ENCODE results near the gene NSFL1C. TPM values are rescaled to one million over a fixed set of nuclear protein-coding genes. Genes with fewer than 3 reads are reported as not detected.
A peak's percentile ranks its signal among the peaks of the same experiment; 100 is the strongest.

Gene NSFL1C
- total RNA-seq, 1 experiment from 2014 or later: 151 TPM

- Histone ChIP-seq H3K4me1 (ENCODE audit: control insufficient read depth, insufficient read depth, low read length) (peaks cover 32% of the 10 kb centered on the region), H3K4me3 (ENCODE audit: low read depth in 2 of 2, low read length in 2 of 2) (no peak overlapping the region), H3K36me3 (ENCODE audit: control insufficient read depth, insufficient read depth, low read length) (no peaks in the 10 kb centered on the region), H3K27ac (ENCODE audit: low read length) (peak overlapping the region; percentile 78), H3K9me3 (ENCODE audit: control insufficient read depth, insufficient read depth, low read depth, low read length) (peaks cover 13% of the 10 kb centered on the region; the same call in 1 of the 2 replicates), H3K27me3 (ENCODE audit: control insufficient read depth, insufficient read depth, low read length) (no peaks in the 10 kb centered on the region)
- ATAC-seq (no peak; the same call in 1 of the 2 replicates), DNase-seq (ENCODE audit: low read depth, low spot score) (no peak)
- TF ChIP-seq, protein P1, sequence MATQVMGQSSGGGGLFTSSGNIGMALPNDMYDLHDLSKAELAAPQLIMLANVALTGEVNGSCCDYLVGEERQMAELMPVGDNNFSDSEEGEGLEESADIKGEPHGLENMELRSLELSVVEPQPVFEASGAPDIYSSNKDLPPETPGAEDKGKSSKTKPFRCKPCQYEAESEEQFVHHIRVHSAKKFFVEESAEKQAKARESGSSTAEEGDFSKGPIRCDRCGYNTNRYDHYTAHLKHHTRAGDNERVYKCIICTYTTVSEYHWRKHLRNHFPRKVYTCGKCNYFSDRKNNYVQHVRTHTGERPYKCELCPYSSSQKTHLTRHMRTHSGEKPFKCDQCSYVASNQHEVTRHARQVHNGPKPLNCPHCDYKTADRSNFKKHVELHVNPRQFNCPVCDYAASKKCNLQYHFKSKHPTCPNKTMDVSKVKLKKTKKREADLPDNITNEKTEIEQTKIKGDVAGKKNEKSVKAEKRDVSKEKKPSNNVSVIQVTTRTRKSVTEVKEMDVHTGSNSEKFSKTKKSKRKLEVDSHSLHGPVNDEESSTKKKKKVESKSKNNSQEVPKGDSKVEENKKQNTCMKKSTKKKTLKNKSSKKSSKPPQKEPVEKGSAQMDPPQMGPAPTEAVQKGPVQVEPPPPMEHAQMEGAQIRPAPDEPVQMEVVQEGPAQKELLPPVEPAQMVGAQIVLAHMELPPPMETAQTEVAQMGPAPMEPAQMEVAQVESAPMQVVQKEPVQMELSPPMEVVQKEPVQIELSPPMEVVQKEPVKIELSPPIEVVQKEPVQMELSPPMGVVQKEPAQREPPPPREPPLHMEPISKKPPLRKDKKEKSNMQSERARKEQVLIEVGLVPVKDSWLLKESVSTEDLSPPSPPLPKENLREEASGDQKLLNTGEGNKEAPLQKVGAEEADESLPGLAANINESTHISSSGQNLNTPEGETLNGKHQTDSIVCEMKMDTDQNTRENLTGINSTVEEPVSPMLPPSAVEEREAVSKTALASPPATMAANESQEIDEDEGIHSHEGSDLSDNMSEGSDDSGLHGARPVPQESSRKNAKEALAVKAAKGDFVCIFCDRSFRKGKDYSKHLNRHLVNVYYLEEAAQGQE (IDR thresholded peaks at IDR 0.05; ENCODE audit: insufficient read depth in 1 of 2, low read depth in 2 of 2, low read length in 1 of 2): no peak
- TF ChIP-seq, protein P2, sequence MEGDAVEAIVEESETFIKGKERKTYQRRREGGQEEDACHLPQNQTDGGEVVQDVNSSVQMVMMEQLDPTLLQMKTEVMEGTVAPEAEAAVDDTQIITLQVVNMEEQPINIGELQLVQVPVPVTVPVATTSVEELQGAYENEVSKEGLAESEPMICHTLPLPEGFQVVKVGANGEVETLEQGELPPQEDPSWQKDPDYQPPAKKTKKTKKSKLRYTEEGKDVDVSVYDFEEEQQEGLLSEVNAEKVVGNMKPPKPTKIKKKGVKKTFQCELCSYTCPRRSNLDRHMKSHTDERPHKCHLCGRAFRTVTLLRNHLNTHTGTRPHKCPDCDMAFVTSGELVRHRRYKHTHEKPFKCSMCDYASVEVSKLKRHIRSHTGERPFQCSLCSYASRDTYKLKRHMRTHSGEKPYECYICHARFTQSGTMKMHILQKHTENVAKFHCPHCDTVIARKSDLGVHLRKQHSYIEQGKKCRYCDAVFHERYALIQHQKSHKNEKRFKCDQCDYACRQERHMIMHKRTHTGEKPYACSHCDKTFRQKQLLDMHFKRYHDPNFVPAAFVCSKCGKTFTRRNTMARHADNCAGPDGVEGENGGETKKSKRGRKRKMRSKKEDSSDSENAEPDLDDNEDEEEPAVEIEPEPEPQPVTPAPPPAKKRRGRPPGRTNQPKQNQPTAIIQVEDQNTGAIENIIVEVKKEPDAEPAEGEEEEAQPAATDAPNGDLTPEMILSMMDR (IDR thresholded peaks at IDR 0.05): 0 out of 2 replicates have a peak, but pooled peaks have one; percentile 19
- in situ Hi-C loops (cut with HindIII; ENCODE audit: low pct_unique_long_range_greater_than_20kb, low sequenced_read_pairs): no loop called here
- ChIA-PET POLR2A (no interaction called here), CTCF (no interaction called here)
- intact Hi-C loops (cut with micrococcal nuclease; ENCODE audit: unreplicated experiment): no loop called here
- BruUV-seq (replicated peaks): no TSS peak
These were observed 43.0 kb downstream of the NSFL1C start for GRCh38 chr20:1423625-1424106.

DNA sequence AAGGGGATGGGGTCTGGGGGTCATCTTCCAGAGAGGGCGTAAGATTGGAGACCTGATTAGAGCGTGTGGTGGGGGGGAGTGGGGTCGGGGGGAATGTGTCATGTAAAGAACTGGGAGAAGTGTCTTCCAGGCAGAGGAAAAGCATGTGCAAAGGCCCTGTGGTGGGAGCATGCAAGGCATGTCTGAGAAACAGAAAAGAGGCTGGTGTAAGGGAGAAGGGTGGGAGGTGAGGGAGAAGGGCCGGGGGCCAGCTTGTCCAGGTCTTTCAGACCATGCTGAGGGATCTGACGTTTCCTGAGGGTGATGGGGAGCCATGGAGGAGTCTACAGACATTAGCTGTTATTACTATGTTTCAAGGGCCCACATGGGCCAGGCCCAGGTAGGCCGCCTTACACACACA is 43.4 kb downstream of the NSFL1C start:
- BruUV-seq (replicated peaks): no TSS peak
- Histone ChIP-seq H3K4me3 (ENCODE audit: low read depth in 2 of 2, low read length in 2 of 2) (no peak overlapping the region), H3K36me3 (ENCODE audit: control insufficient read depth, insufficient read depth, low read length) (no peaks in the 10 kb centered on the region), H3K27me3 (ENCODE audit: control insufficient read depth, insufficient read depth, low read length) (no peaks in the 10 kb centered on the region), H3K9me3 (ENCODE audit: control insufficient read depth, insufficient read depth, low read depth, low read length) (peaks cover 17% of the 10 kb centered on the region; the same call in 1 of the 2 replicates), H3K4me1 (ENCODE audit: control insufficient read depth, insufficient read depth, low read length) (peaks cover 31% of the 10 kb centered on the region), H3K27ac (ENCODE audit: low read length) (peak overlapping the region; percentile 78)
- ChIA-PET CTCF (no interaction called here), POLR2A (no interaction called here)
- DNase-seq (ENCODE audit: low read depth, low spot score): no peak
- intact Hi-C loops (cut with micrococcal nuclease; ENCODE audit: unreplicated experiment): no loop called here
- in situ Hi-C loops (cut with HindIII; ENCODE audit: low pct_unique_long_range_greater_than_20kb, low sequenced_read_pairs): no loop called here
- ATAC-seq: no peak
- TF ChIP-seq TCF7L2 (IDR thresholded peaks at IDR 0.05; ENCODE audit: low read depth, low read length): no peak
- TF ChIP-seq, protein P1 (IDR thresholded peaks at IDR 0.05; ENCODE audit: insufficient read depth in 1 of 2, low read depth in 2 of 2, low read length in 1 of 2): no peak
- TF ChIP-seq, protein P2 (IDR thresholded peaks at IDR 0.05): no peak
- no peak for TF ChIP-seq POLR2AphosphoS5 (IDR thresholded peaks at IDR 0.05; ENCODE audit: low read depth, low read length)

Data from Panc1 (cell line).